Activated CD4-positive, alpha-beta T cell treated with anti-CD3 and anti-CD28 coated beads for 48 hours (primary cell): ENCODE measurements around the gene KDF1.

Experiments used
- DNase-seq: peaks from one replicate; pipeline ENCODE4 v3.0.0-alpha.2; 2020

Gene KDF1

DNA sequence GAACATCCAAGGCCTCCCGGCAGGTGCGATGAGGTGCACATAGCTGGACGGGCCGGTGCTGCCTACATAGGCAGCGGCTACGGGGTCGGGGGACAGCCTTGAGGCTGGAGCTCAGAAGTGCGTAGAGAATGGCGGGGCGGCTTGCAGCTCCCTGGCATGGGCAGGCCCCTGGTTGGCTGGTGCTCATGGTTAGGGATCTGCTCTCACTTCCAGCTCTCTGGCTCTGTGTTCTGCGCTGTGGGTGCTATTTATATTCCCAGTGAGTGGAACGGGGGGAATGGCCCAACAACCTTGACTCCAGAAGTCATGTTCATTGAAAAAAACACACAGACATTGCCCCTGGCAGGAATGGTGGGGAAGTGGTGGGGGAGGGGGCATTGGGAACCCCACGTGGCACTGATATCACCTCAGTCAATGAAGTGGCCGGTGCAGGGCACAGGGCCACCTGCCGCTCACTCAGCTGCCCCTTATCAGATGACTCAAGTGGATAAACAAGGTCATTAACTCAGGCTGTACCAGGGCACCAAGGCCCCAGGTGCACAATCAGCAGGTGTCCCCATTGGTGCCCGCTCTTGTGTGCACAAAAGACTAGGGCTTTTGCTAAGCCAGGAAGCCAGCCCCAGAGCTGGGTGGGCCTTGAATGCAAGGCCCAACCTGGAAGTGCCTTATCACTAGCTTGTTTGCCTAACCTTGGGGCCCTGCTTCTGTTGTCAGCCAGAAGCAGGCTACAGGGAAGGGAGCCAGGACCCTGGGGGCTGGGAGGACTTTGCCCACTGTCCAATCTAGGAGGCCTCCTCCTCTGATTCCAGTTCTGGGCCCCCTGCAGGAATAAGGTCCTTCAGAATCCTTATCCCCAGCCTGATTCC is 46.3 kb downstream of the KDF1 start, which contains the start of gene NR0B2:
Gene NR0B2, minus strand, starts transcription at position 222 of the 866 bp plus-strand sequence. Its CDS starts 35 bp downstream, at position 187.
- DNase-seq = no peak

DNA sequence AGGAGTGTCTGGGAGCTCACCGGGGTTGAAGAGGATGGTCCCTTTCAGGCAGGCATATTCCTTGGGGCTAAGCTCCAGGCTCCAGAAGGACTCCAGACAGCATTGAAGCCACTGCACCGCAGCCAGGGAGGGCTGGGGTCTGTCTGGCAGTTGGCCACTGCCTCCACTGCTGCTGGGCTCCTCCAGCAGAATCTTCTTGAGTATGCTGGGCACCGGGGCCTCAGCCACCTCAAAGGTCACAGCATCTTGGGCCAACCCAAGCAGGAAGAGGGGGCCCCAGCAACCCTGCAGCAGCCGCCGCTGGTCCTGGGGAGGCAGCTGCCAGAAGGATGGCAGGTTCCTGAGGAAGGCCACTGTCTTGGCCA is 46.9 kb downstream of the KDF1 start:
- DNase-seq = no peak

DNA sequence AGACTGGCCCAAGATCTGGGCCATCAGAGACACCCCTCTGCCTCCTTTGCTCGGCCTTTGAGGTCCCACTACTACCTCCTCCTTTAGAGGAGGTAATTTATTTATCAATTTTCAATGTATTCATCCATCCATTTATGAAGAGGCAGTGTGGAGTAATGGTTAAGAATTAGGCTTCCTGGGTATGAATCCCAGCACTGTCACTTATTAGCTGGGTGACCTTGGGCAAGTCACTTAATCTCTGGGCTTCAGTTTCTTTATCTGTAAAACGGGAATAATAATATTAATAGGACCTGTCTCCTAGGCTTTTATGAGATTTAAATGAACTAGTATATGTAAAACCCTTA is 48.1 kb downstream of the KDF1 start:
- DNase-seq = no peak

DNA sequence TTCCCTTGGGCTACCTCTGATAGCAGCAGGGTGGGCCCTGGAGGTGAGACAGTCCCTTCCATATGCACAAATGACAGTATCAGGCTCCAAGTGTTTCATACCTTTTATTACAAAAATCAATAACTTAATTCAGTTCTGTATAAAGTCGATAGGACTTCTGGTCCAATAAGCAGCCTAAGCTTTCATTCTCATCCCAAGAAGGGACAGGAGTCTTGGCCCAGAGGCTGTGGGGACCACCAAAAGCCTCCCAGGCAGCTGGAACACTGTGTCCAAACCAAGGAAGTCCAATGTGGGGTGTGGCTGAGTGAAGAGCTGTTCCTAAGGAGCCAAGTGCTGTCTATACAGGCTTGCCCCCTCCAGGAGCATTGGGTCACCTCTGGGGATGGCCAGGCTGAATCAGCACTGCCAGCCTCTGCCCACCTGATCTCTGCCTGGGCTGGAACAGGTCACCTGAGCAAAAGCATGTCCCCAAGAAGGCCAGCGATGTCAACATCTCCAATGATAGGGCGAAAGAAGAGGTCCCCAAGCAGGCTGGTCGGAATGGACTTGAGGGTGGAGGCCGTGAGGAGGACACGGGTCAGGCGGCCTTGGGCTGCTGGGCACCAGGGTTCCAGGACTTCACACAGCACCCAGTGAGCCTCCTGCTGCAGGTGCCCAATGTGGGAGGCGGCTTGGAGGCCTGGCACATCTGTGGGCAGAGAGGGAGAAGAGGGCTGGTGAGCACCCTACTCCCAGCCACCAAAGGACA is 48.7 kb downstream of the KDF1 start:
- no peak for DNase-seq

DNA sequence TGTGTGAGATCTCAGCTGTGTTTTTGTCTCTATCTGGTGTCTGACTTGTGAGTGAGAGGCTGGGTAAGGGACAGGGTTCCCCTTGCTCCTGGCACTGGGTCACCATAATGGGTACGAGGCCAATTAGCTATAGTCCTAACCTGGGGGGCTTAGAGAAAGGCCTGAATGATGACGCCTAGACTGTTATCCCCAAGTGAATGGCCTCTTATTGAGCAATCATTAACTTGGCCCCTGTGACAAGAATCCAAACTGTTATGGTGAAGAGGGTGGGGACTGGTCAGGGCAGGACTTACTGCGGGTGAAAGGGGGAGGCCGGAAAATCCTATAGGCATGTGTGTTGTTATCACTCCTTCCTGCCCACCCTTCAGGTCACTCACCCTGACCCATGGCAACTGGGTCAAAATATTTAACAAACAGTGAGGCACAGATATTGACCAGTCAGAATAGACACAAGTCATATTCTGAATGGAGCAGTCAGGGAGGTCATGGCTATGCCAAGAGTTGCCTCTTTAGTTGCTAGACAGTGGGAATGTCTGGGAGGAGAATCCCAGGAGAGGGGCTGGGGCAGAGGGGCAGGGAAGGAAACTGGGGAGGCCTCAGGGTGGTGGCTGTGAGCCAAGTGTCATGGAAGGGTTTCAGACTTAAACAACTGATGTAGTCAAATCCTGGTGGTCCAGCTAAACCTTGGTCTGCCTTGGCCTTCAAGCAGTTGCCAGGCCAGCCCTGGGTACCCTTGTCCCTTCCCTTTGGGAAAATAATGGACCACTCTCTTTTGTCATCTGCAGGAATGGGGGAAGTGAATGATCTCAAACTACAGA is 49.7 kb downstream of the KDF1 start:
- DNase-seq = no peak

DNA sequence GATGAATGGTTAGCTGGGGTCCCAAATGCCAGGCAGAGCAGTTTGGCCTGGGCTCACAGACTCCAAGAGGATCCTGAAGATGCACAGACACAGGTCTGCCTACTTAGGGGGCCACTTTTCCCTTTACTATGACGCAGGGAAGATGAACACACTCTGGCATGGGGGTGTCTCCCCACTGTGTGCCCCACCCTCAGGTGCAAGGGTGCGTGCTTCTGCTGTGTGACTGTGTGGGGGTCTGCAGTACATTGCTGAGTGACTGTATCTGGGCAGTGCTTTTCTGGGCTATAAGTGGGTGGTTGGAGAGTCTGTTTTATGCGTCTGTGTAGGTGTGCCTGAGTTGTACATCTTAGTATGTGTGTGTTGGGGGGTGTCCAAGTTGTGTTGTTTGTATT is 50.3 kb downstream of the KDF1 start:
- DNase-seq = no peak

DNA sequence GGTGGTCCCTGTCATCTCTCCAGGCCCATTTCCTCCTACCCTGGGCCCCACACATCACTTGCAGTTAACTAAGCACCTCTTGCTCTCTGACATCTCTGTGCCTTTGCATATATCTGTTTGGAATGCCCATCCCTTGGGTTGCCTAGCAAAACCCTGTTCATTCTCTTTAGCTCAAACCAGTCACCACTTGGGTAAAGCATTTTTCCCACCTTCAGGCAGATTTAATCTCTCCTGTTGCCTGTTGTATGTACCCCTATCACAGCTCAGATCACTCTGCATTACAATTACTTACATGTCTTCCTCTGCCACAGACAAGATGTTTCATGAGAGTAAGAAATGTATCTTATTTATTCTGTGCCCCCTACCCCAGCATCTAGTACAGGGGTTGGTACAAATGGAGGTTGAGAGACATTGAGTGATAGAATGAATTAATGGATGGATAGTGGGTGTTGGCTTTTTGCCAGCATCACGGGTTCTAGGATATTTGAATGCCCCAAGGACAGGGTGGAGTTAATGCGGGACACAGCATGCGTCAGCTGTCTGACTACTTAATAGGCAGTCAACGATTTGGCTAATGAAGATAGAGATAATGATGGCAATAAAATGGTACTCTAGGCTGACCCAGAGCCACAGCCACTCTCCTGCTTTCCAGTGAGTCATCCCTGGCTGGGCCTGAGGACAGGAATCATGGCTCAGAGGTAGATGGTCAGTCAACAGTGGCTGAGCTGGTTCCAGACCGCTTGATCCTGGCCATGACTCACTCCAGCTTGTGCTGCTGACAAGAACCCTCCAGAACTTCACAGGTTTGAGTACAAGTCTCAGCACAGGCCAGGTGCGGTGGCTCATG is 53.0 kb downstream of the KDF1 start:
- DNase-seq = no peak

DNA sequence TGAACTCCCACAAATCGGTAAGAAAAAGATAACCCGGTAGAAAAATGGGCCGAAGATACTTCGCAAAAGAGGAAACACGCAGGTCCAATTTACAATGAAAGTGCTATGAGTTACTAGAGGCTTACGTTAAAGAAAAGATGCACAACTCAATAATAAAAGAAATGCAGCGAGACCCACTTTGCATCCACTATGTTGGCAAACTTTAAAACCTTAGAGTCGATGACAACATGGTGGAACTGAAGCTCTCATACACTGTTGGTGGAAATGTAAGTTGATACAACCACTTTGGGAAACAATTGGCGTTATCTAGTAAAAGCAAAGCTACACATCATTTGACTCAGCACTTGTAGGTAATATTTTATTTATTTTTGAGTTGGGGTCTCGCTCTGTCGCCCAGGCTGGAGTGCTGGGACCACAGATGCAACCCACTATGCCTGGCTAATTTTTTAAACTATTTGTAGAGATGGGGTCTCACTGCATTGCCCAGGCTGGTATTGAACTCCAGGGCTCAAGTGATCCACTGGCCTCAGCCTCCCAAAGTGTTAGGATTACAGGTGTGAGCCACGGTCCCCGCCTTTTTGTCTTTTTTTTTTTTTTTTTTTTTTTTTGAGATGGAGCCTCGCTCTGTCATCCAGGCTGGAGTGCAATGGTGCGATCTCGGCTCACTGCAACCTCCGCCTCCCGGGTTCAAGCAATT is 59.3 kb downstream of the KDF1 start:
- DNase-seq = no peak

DNA sequence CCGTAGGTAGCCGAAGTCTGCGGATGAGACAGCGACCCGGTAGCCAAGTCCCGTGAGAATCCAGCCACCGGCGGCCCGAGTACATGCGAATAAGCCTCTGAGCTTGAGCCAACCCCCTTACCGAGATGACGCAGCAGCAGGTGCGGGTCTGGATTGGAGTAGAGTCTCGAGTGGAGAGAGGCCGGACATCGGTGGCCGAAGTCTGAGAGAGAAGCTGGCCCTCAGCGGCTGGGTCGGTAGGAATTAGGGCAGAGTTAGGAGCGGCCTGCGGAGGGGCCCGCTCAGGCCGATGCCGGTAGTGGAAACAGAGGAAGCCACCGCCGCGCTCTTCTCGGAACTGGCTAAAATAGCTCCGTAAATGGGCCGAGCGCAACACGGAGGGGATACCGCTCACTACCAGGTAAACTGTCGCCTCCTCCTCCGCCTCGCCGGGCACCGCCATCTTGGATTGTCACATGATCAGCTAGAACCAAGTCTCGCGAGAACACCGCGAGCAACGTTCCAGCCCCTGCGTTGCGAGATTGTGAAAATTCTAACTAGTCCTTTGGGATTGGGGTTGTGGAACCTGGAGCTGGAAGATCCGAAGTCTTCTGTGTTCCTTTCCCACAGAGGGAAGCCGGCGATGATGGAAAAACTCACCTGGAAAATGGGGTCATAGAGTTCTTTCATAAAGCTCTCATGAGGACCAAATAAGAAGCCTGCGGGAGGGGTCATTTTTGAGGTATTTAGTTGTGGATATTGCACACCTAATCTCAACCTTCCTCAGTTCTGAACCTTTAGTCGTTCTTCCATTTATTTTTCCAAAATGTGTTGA is 60.1 kb downstream of the KDF1 start, which contains the start of gene GPATCH3:
Gene GPATCH3, minus strand, starts transcription at position 467 of the 814 bp plus-strand sequence. Its CDS starts 25 bp downstream, at position 442.
- DNase-seq = peak; percentile 93
